Activated naive CD4-positive, alpha-beta T cell (primary cell): ENCODE results near the gene OR1K1.
"Not testable (repeated sequence)": the region's sequence is repeated elsewhere in the genome, so short reads cannot be mapped to it uniquely, and the experiment has no call there.

ENCODE experiments used
- DNase-seq, 4 experiments: peaks; one replicate each; lab custom pipeline; 2025; lab: John Stamatoyannopoulos, UW

OR1K1 gene

DNA sequence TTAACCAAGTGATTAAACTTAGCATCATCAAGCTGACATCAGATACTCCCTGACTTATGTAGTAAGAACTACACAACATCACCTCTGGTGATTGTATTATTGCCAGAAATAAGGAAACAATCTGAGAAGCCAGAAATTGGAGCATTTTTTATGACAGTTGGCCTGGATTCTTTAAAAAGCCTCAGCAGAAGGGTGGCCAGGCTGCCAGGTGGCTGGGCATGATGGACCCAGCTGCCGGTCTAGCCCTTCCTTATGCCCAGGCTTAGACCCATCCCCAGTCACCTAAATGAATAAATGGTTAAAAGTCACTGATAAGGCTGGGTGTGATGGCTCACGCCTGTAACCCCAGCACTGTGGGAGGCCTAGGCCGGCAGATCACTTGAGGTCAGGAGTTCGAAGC is 12.8 kb downstream of the OR1K1 start:
- DNase-seq, result no peak

DNA sequence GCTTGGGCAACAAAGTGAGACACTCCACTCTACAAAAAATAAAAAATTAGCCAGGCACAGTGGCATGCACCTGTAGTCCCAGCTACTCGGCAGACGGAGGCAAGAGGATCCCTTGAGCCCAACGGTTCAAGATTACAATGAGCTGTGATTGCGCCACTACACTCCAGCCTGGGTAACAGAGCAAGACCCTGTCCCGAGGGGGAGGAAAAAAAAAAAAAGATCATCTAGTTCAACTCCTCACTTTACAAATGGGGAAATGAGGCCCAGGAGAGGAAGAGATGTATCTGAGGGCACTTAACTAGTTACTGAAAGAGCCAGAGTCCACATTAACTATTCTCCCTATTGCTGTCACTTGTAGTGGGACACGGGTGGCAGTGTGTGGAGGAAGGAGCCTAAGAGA is 14.6 kb downstream of the OR1K1 start:
- DNase-seq, result no peak

GRCh38 chr9:122815544-122815943 is 15.6 kb downstream of the OR1K1 start:
- no peak for DNase-seq

GRCh38 chr9:122816163-122816867 is 16.4 kb downstream of the OR1K1 start:
- DNase-seq, result peak in 2 of 4 experiments; percentile 26 to 38

GRCh38 chr9:122819326-122819725 is 19.4 kb downstream of the OR1K1 start:
- DNase-seq, result no peak

DNA sequence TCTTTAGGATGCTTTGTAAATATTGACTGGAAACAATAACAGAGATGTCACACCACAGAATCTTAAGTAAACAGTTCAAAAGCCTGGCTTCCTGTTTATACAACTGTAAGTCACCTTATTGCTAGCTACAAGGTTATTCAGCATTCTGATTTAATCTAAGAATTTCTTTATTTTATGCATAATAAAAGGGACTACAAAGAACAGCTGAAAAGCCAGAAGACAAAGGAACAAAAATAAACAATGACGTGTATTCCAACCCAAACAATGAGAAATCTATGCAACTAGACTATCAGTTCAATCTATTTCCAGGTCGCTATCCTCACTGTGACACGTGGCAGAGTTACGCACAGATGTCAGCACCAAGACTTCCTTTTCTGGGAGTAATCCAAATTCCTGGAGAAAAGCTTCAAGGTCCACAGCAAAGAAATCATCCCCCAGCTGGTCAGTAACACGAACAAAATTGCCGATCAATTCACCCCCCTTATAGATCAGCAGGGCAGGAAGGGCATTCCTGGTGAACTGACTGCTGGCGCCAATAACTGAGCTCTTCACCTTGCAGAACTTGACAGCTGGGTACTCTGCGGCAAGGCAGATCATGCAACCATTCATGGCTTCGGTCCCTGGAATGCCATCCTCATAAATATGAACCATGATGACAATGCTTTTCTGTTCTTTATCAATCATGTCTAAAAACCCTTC is 20.0 kb downstream of the OR1K1 start:
- DNase-seq, result no peak

GRCh38 chr9:122820490-122820845 is 20.5 kb downstream of the OR1K1 start:
- no peak for DNase-seq

DNA sequence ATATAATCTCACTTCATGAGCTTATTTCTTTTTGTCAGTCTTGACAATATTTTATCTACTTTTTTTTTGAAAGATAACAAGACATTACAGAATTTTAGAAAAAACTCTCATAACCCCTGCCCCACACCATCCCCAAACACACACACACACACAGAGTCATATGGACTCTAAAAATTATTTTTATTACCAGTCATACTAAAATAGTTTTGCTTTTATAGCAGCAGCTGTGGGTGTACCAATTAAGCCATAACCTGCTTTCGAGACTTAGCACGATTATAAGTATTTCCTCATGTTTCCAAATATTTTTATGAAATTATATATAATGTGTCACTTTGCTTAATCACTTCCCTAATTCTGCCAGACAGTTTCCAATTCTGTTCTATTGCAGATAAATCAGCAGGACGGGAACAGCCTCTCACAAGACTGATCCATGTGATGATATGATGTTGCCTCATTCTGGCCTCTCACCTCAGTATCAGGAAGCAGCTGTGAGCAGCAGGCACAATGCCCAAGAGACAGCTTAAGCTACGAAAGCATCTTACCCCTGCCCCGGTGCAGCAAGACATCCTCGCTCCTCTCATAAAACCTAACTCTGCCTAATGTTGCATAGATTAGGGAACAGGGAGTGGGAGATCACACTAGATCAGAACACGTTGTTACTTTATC is 21.5 kb downstream of the OR1K1 start:
- DNase-seq, result no peak

DNA sequence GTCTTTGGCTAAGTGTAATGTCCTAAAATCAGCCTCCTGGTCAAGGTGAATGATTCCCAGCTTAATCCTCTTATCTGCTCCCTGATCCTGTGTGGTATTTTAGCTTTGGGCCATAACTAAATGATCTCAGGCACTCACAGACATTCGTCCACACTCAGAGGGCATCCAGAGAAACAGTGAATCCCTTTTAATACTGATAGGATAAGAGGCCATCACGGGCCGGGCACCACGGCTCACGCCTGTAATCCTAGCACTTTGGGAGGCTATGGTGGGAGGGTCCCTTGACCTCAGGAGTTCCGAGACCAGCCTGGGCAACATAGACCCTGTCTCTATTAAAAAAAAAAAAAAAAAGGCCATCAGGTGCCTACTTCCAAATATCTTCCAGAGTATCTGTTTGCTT is 22.1 kb downstream of the OR1K1 start:
- no peak for DNase-seq

DNA sequence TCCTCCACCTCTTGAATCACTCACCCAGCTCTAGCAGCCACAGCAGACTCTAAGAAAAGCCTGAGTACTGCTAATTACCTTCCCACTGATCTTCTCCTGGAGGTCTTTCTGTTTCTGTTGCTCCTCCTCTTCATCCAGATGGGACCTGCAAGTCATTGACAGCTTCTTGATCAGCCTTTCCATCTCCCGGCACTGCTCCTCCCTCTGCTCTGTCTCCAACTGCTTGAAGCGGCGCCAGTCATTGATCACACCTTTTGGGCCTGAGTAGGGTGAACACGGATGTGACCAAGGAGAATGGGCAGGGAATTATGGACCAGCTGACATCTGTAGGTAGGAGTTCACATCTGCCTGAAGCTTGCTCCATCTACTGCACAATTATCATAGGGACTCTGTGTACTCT is 23.0 kb downstream of the OR1K1 start:
- no peak for DNase-seq

DNA sequence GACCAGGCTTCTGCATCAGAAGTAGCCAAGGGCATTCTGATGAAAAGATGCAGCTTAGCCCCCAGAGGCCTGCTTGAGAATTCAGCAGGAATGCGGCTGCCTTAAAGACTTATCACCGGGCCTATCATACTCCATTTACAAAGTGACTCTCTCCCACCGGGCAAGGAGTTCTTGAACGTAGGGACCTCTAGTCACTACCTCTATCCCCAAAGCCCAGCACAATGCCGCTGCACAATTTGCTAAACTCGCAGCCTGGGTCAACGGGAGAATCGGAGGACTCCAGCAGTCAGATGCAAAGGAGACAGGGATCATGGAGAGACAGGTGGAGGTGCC is 27.8 kb downstream of the OR1K1 start:
- no peak for DNase-seq

DNA sequence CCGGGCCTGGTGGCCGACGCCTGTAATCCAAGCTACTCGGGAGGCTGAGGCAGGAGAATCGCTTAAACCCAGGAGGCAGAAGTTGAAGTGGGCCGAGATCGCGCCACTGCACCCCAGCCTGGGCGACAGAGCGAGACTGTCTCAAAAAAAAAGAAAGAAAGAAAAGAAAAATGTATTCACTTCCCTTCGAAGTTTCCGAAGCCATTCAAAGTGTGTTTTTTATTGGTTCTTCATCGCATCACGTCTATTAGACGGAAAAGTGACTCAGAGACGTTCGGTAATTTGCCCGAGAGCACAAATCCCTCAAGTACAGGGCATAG is 29.0 kb downstream of the OR1K1 start:
- not testable (repeated sequence) for DNase-seq

DNA sequence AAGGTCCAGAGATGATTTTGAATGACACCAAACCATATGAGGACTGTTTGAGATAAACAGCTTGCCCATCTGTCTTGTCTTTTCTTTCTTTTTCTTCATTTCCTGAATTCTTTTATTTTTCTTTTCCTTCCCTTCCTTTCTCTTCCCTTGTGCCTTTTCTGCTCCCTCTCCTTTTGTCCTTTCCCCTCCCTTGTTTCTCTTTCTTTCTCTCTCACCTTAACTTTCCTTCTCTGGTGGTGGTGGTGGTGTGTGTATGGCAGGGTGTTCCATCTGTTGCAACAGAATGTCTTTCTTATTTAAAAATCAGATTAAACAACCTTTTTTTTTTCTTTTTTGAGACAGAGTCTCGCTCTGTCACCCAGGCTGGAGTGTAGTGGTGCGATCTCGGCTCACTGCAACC is 32.3 kb downstream of the OR1K1 start:
- no peak for DNase-seq

DNA sequence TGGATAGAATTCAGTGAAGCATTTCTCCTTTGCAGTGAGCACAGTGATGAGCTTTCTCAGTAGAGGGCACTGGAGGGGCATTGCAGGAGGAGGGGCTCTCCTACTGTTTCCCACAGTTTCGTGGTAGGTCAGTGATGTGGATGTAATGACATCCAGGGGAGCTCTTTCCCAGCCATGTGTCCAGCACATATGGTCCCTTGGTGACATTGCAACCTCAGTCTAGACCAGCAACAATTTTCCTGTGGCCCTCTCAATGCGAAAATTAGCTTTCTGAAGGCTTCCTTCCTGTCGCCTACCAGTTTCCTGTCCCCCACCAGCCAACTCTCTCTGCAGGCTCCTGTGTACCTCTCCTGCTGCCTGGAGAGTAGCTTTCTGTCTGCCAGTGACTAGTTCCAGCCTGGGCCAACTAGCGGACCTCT is 35.4 kb downstream of the OR1K1 start:
- peak in 1 of 4 experiments; percentile 3 for DNase-seq

DNA sequence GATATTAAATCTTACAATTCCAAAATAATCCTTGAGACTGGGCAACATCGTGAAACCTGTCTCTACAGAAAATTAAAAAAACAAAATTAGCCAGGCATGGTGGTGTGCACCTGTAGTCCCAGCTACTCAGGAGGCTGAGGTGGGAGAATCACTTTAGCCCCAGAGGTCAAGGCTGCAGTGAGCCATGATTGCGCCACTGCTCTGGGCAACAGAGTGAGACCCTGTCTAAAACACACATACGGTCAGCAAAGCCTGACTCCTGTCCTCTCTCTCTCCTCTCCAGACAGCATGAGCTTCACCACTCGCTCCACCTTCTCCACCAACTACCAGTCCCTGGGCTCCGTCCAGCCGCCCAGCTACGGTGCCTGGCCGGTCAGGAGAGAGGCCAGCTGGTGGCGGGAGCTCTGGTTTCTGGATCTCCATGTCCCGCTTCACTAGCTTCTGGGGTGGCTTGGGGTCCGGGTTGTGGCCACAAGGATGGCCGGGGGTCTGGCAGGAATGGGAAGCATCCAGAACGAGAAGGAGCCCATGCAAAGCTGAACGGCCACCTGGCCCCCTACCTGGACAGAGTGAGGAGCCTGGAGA is 37.4 kb downstream of the OR1K1 start:
- no peak for DNase-seq

DNA sequence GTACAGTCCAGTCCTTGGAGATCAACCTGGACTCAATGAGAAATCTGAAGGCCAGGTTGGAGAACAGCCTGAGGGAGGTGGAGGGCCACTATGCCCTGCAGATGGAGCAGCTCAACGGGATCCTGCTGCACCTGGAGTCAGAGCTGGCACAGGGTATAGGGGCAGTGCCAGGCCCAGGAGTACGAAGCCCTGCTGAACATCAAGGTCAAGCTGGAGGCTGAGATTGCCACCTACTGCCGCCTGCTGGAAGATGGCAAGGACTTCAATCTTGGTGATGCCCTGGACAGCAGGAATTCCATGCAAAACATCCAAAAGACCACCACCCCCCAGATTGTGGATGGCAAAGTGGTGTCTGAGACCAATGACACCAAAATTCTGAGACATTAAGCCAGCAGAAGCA is 38.5 kb downstream of the OR1K1 start:
- not testable (repeated sequence) for DNase-seq

DNA sequence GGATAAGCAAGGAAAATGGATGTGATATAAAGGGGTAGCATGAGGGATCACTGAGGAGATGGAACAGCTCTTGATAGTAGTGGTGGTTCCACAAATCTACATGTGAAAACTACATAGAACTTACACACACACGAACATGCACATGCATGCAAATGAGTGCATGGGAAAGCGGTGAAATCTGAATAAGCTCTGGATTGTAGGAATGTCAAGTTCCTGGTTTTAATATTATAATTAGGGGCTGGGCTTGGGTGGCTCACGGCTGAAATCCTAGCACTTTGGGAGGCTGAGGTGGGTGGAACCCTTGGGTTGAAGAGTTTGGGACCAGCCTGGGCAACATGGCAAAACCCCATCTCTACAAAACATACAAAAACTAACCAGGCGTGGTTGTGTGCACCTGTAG is 41.6 kb downstream of the OR1K1 start:
- DNase-seq, result no peak

GRCh38 chr9:122844137-122844536 is 44.2 kb downstream of the OR1K1 start:
- no peak for DNase-seq

GRCh38 chr9:122845116-122845515 is 45.2 kb downstream of the OR1K1 start:
- DNase-seq, result no peak

DNA sequence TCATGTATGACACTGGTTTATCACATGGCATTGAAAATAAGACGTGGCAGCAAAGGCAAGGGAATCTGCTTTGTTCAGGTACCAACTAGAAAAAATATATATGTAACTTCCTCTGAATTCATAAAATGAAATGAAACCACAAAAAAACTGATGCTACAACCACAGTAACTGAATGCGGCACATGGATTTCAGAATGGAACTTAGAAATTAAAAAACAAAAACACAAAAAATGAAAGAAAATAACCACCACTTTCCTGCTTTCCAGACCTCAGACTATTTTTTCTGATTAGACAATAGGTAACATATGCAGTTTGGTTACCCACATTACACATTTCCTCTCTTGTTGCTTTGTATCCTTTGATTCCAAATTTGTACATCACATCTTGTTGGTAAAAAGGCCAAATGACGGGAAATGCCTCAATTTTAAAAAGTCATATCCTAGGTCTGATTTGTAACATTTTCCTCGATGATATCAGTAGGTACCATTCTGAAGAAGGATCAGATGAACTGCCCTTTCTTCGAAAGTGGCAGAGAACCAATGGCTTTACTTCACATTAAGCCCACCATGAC is 46.5 kb downstream of the OR1K1 start:
- no peak for DNase-seq

DNA sequence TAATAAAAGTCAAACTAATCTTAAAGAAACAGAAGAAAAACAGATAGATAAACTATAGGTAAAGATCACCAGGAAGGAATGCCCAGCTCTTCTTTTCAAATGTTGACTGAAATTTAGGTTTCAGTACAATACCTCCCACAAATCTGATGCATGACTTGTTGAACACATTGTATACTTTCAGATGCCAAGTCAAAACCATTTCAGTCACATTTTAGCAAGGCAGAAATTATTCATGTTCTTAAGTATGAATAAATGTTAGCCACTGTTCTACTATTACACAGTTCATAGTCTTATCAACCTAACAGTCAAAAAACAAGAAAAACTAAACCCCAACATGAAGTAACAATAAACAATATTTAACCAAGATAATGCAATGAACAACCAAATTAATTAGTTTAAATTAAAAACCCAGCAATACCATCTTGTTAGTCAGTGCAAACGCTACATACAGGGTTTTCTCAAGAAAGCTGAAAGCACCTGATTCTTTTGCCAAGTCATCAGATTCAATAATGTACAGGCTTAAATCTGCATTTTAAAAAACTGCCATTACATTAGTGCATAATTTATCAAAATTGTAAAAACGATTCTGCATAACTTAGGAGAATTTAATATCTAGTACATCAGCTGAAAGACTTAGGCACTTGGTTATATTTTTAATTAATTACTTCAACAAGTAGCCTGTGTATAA is 48.5 kb downstream of the OR1K1 start:
- DNase-seq, result no peak
